Measurements from ENCODE around the gene LDAF1.

The LDAF1 gene

DNA sequence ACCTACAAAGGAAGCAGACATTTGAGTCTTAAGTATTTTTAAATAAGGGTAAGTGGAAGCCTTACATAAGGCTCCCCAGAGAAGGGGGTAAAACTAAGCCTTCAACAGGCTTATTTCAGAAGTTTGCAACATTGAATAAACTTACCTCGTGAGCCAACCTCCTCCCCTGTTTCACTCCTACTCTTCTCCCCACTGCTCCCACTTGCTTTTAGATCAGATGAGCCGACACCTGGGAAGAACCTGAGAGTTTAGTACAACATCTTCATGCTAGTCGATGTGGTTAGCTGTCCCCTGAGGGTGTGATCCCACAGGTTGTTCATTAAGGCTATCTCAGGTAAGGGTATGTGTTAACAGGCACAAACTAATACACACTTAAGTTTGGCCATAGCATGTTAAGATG lies 39.1 kb downstream of the LDAF1 start:
- no peak for DNase-seq

DNA sequence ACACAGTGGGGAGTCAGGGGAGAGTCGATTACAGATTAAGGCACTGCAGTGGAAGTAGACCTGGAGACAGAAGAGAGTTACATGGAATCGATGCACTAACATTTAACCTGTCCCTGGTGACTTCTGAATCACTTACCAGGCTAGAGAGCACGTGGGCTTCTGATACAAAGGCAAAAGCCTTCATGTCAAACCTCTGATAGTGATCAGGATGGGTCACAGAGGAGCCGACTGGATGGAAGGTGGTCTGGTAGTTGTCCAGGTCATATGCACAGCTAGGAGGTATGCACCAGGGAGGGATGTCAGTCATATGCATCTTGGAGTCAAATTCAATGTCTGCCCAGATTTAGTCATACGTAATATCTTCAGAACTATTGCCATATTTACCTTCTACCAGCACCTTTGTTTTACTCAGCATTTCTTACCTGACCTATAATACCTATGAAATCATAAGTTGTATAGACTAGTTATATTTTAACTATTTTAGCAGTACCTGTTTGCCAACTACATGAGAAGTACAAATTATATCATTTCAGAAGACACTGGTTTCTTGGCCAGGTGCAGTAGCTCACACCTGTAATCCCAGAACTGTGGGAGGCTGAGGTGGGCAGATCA lies 41.2 kb downstream of the LDAF1 start:
- no peak for DNase-seq

DNA sequence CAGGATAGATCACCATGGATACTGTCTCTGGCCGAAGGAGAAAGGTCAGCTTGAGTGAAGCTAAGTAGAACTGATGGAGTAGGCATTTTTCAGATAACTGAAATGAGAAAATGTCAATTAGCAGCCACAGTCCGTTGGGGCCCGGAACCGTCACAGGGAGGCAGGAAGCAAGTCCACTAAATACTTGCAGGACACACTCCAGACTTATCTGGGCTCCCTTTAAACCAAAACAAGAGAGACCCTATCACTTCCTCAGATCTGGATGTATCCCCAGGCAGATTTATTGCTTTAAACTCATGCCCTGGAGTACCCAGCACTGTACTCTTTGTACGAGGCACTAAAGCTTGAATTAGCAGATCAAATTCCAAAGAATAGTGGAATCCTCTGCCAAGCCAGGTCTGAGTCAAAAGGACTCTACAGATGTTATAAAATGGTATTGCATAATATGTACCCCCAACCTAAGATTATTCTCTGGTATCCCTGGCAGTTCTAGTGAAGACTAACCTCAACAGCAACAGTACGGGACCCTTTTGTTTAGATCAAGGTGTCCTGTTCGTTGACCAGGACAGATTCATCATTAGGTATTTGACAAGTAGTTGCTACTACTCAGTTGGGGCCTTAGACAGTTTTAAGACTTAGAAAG lies 44.8 kb downstream of the LDAF1 start:
- no peak for DNase-seq

GRCh38 chr16:21205303-21205702 lies 46.8 kb downstream of the LDAF1 start:
- no peak for DNase-seq

DNA sequence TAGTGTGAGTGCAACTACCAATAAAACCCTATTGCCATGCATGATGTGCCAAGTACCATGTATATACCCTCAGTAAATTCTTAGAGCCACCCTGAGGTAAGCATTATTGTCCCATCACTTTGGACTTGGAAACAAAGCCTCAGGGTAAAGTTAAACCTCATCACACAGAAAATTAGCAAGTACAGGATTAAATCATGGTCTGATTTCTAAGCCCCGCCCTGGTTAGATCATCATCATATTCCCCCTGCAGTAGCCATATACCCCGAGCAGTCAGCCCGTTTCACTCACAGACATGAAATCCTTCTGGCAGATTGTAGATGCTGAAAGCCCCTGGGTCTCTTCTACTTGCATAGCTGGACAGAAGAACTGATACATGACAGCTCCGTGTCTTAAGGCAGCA lies 48.1 kb downstream of the LDAF1 start:
- DNase-seq: no peak

DNA sequence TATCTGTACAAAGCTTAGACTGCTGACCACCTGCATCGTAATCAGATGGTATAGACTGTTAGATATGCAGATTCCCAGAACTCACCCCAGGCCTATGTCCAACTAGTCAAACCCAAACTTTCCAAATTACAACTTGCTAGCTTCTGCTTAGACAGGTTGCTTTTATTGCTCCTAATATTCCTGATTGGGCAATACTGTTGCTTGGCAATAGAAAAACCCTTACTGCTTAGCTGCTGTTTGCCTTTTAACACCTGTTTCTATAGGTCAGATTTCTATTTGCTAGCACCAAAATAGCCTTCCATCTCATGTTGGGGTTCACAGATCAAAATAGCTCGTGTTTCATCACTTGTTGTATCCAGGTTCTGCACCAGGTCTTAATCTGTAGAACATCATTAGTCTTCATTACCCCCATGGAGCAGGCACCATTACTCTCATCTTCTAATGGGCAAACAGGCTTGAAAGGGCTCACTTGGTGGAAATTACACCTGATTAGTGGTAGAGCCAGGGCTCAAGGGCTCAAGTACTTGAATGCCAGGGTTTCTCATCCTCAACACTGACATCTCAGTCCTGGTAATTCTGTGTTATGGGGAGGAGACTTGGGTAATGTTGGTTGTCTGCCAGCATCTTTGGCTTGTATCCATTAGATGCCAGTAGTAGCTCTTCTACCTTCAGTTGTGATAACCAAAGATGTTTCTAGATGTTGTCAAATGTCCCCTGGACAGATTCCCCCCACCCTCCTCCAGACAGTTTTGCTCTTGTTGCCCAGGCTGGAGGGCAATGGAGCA lies 50.2 kb downstream of the LDAF1 start:
- DNase-seq: no peak

GRCh38 chr16:21211486-21211885 lies 53.0 kb downstream of the LDAF1 start, which contains the start of gene ZP2:
Gene ZP2, minus strand, starts transcription at chr16:21211574. Its CDS starts 27 bp downstream, at chr16:21211547.
- DNase-seq: no peak

DNA sequence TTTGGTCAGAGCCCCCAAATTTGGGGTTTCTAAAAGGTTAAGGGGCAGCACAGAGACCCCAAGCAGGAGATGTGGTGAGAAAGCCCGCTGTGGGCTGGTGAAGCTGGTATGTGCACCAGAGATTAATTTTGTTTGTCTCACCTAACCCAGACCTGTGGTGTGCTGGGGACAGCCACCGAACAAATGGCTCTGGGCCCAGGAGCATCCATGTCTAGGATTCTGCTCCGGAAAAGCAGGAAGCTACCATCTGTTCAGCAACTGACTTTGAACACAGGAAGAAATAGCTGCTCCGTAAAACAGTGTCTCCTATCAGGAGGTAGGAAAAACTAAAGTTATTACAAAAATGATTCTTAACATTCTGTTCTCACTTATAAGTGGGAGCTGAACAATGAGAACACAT lies 55.6 kb downstream of the LDAF1 start:
- no peak for DNase-seq

- DNase-seq: no peak
Measured at GRCh38 chr16:21217121-21217520, 58.6 kb downstream of the LDAF1 start.

DNA sequence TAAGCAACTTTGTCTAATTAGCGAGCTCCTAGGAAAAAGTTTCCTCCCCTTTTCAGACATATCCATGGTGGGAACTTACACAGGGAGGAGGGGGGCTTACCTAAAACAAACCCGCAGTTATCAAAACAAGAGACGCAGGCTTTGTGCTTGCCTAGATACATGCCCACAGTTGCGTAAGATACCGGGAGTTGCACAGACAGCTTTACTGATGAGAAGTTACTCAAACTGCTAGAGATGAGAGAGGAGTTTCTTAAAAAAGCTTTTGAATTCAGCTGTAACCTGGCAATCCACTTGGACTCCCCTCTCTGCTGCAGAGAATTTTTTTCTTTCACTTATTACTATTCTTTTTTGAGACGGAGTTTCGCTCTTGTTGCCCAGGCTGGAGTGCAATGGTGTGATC lies 59.7 kb downstream of the LDAF1 start:
- DNase-seq: no peak

DNA sequence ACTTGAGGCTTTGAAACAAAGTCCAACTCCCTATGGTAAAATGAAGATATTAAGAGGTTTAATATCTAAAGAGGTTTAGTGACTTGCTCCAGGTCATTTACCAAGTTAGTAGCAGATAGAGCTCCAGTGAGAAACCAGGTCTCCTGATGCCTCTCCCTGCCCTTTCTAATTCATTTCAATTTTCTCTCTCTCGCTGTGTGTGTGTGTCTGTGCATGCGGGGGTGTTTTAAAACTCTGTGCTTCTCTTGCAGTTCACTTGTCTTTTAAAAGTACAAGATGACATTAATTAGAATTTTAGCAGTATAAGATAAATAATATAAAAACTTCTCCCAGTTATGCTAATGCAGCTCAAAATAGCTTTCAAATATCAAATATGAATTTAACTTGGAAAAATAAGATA lies 61.1 kb downstream of the LDAF1 start:
- no peak for DNase-seq

DNA sequence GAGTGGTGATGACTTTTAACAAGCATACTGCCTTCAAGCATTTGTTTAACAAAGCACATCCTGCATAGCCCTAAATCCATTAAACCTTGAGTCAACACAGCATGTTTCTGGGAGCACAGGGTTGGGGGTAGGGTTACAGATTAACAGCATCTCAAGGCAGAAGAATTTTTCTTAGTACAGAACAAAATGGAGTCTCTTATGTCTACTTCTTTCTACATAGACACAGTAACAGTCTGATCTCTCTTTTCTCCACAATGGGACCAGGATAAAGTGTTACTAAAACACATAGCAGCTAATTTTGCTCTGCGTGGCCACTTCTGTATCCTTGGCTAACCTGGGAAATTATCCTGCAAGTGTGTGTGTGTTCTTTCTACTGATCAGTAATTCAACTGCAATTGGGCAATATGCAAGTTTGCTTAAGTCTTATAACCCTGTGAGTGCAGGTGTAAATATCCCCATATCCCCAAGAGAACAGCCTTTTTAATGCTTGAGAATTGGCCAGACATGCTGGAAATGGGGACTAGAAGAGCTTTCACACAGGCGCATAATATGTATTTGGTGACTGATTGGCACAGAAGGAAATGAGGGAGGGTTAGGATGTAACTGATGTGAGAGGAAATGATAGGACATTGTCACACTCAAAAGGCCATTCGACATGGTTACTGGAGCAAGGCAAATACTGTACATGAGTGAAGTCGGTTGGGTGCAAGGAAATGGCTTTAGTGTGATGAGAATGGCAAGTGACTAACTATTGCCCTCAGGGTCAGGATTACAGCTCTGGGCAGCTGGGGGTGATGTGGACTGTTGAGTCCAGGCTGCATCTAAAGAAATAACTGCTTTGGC lies 64.2 kb downstream of the LDAF1 start:
- DNase-seq: peak; percentile 77

GRCh38 chr16:21223787-21224186 lies 65.3 kb downstream of the LDAF1 start:
- peak; percentile 56 for DNase-seq

- no peak for DNase-seq
Measured at GRCh38 chr16:21224800-21225199, 66.3 kb downstream of the LDAF1 start.

DNA sequence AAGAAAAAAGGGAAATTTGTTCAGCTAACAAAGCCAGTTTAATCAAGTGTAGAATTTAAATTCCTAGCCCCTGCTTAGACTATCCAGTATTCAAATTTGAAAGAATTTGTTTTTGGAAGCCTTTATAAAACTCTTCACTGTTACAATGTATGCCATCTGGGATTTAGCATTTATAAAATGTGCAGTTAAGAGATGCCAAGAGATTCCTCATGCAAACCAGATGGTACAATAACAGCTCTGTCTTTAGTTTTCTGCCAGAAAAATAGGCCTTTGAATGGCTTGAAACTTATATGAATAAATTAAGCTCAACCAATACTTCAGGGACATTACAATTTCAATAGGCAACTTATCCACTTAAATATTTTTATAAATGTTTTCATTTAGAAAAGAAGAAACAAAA lies 68.3 kb downstream of the LDAF1 start:
- DNase-seq: peak; percentile 93

- DNase-seq: no peak
Measured at GRCh38 chr16:21227866-21228265, 69.4 kb downstream of the LDAF1 start.

DNA sequence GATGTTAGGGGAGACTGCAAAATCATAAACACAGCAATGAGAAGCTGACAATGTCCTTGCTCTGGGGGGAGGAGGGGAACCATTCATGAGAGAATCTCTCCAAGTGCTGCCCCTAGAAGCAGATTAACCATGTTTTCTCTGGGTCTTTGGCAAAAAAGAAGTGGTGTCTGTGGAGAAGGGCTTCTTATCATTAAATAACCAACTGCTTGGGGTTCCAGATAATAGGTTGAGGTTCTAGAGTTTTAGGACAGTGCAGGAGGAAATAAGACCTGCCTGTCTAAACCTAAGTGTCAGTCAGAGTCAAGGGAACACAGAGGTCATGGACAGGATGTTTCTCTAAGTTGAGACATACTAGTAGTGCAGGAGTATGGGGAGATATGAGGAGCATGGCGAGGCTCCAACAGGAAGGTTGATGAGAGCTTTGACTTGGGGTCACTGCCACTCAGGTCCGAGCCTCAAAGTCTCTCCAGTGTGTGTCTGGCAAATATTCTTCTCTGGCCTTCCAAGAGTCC lies 69.9 kb downstream of the LDAF1 start:
- no peak for DNase-seq

All from NCI-H526 treated with DMSO at 0.1 percent for 48 hours (cell line).